Subcutaneous adipose tissue (tissue), 4 donors: ENCODE data around the gene ZNF189. TPM values are rescaled to one million over a fixed set of nuclear protein-coding genes. Genes with fewer than 3 reads are reported as not detected.

Experiments
- total RNA-seq, 4 donors: library from RNA; depleted of rRNA; stranded (reverse); fragments of >200 nt; gene quantifications; one replicate each; pipeline ENCODE4 v1.1.0, GENCODE V29; 2016
- TF ChIP-seq, protein P1 (sequence below): fragments of 450-650 bp; IDR thresholded peaks from one replicate; pipeline ENCODE4 v1.5.1; 2016; ENCODE audit warnings: low read depth, mild to moderate bottlenecking, control low read depth, antibody characterized with exemption, moderate library complexity

Gene ZNF189
- total RNA-seq, 4 donors from 2014 or later: 24.6 to 31.9 (median 29.5) TPM

DNA sequence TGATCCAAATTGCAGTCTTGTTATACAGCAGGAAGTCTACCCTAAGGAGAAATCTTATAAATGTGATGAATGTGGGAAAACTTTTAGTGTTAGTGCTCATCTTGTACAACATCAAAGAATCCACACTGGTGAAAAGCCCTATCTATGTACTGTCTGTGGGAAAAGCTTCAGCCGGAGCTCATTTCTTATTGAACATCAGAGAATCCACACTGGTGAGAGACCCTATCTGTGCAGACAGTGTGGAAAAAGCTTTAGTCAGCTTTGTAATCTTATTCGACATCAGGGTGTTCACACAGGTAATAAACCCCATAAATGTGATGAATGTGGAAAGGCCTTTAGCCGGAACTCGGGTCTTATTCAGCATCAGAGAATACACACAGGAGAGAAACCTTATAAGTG lies 10.4 kb downstream of the ZNF189 start:
- TF ChIP-seq, protein P1, sequence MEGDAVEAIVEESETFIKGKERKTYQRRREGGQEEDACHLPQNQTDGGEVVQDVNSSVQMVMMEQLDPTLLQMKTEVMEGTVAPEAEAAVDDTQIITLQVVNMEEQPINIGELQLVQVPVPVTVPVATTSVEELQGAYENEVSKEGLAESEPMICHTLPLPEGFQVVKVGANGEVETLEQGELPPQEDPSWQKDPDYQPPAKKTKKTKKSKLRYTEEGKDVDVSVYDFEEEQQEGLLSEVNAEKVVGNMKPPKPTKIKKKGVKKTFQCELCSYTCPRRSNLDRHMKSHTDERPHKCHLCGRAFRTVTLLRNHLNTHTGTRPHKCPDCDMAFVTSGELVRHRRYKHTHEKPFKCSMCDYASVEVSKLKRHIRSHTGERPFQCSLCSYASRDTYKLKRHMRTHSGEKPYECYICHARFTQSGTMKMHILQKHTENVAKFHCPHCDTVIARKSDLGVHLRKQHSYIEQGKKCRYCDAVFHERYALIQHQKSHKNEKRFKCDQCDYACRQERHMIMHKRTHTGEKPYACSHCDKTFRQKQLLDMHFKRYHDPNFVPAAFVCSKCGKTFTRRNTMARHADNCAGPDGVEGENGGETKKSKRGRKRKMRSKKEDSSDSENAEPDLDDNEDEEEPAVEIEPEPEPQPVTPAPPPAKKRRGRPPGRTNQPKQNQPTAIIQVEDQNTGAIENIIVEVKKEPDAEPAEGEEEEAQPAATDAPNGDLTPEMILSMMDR: no peak

DNA sequence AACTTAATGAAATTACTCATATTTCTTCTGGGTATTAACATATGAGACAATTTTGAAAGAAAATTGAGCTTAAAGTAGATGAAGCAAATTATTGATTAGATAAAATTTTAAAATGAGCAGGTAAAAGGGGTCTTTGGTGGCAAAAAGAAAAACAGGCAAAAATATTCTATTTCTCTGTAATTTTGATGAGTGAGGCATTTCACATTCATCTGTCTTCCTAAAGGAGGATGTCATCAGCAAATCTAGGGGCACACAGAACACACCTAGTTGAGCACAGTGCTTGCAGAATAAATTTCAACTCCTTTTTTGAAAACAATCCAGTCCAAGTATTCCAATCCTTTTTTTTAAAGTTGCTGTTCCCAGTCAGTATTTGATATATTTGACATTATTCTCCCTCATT lies 16.2 kb downstream of the ZNF189 start:
- TF ChIP-seq, protein P1: no peak

DNA sequence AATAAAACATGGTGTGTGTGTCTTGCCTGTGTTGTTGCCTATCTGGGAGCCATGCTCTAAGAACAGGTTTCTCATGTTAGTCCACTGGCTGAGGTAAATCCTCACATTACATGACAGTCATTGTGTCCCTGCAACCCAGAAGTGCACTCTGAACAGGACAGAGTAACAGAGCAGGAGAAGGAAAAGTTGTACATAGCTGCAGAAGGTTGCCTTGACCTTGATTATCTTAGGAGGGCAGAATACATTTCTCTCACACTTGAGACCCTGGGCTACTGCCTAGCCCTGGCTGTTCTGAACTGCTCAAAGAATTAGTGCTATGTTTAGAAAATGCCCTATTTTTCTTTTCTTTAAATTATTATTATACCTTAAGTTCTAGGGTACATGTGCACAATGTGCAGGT lies 16.9 kb downstream of the ZNF189 start:
- TF ChIP-seq, protein P1: no peak

DNA sequence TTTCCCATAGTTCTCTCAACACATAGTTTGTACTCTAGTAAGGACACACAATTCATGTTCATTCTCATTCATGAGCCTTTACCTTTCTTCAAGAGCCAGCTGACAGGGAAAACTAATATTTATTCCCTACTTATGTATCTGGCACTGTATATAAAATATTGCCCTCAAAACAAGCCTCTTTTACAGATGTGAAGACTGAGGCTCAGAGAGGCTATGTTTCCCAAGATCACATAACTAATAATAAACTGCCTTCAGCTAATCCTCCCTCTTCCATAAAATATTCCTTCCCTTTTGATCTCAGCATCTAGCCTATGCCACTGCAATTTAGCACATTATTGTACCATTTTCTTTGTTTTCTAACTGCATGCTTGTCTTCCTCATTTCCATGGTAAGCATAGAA lies 18.7 kb downstream of the ZNF189 start:
- TF ChIP-seq, protein P1: no peak

DNA sequence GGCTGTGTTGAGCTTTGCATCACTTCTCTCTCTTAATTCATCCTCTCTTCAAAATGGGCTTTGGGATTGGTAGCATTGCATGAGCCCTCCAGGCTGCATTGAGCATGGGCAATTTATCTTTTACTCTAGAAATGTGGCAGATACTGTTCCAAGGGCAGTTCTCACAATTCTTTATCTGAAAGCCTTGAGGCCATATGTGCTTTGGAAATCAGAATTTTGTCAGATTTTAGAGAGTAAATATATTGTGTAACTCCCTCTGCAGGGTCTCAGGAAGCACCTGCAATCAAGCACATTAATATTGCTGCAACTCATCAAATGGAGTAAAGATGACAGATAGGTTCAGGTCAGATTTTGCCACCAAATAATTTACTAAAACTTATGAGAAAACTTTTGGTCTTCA lies 19.3 kb downstream of the ZNF189 start:
- TF ChIP-seq, protein P1: no peak

DNA sequence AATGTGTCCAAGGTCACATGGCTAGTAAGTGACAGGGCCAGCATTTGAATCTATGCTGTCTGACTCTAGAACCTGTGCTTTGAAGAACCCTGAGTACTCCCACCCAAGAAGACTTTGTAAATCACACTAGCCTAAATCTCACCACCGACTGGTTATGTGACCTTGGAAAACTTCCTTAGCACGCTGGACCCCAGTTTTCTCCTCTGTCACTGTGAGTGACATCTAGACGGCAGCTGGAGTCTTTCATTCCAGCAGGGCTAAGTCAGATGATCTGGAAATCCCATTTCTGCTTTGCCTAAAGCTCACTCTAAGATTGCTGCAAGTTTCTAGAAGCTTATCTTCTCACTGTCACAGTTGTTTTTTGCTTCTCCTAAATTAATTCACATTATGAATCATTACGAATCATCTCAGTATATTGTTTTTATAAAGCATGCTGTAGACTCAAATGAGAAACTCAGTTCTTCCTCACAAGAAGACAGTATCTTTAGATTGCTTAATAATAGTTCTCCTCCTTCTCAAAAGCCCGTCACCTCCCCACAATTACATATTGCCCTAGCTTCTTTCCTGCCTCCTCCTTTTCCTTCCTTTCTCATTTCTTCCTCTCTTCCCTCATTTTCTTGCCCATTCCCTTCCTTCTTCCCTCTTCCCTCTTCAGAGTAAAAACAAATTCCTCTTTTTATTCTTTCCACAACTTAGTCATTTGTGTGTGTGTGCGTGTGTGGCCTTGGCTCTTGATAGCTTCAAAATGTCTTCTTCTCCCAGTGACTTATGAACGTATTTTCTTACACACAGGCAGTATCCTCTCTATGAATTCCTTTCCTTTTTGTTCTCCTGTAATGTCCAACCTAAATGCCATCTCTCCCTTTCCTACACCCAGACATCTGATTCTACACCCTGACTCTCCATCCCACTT lies 20.1 kb downstream of the ZNF189 start:
- TF ChIP-seq, protein P1: no peak

DNA sequence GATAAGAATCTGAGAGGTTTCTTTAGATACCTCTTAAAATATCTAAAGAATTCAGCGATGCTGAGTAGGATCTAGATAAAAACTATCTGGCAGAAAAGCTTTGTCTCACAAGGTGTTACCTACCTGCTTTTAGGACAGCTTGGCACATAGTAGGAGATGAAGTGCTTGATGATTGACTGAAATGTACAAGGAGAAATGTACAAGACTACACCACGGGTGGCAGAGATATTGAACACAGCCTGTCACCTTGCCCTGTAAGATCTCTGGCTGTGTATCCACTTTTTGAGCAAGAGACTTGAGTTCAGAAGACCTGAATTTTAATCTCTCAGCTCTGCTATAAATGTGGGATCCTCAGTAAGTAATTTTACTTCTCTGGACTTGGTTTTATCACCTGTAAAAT lies 21.2 kb downstream of the ZNF189 start:
- TF ChIP-seq, protein P1: no peak
